WERI-Rb-1 (cell line): ENCODE measurements around the gene TMEM132D.

ENCODE experiments used
- DNase-seq: peaks from one replicate; pipeline ENCODE4 v3.0.0-alpha.2; 2020
- H3K27ac ChIP-seq: fragments of 250-450 bp; sonication (Bioruptor Pico); 2 replicates; pipeline ENCODE4 v1.5.1; 2020; ENCODE audit warnings: mild to moderate bottlenecking, moderate library complexity
- H3K27me3 ChIP-seq: fragments of 250-450 bp; sonication (Bioruptor Pico); 2 replicates; pipeline ENCODE4 v1.5.1; 2021; ENCODE audit warnings: mild to moderate bottlenecking, low read depth, moderate library complexity; ENCODE audit not compliant: insufficient read depth, severe bottlenecking
- H3K36me3 ChIP-seq: fragments of 250-450 bp; sonication (Bioruptor Pico); 2 replicates; pipeline ENCODE4 v1.5.1; 2020; ENCODE audit warnings: mild to moderate bottlenecking, moderate library complexity
- H3K4me3 ChIP-seq: 2 replicates; pipeline ENCODE4 v1.5.1; 2011; ENCODE audit warnings: low read depth, mild to moderate bottlenecking, control low read depth, low read length
- H3K9me3 ChIP-seq: fragments of 250-450 bp; sonication (Bioruptor Pico); 2 replicates; pipeline ENCODE4 v1.5.1; 2021; ENCODE audit warnings: mild to moderate bottlenecking, moderate library complexity; ENCODE audit not compliant: severe bottlenecking
- TF ChIP-seq, protein P1 (sequence below): IDR thresholded peaks from 2 replicates; pipeline ENCODE4 v1.5.1; 2011; ENCODE audit warnings: low read depth, mild to moderate bottlenecking, control low read depth, inconsistent platforms, low read length

The TMEM132D gene

DNA sequence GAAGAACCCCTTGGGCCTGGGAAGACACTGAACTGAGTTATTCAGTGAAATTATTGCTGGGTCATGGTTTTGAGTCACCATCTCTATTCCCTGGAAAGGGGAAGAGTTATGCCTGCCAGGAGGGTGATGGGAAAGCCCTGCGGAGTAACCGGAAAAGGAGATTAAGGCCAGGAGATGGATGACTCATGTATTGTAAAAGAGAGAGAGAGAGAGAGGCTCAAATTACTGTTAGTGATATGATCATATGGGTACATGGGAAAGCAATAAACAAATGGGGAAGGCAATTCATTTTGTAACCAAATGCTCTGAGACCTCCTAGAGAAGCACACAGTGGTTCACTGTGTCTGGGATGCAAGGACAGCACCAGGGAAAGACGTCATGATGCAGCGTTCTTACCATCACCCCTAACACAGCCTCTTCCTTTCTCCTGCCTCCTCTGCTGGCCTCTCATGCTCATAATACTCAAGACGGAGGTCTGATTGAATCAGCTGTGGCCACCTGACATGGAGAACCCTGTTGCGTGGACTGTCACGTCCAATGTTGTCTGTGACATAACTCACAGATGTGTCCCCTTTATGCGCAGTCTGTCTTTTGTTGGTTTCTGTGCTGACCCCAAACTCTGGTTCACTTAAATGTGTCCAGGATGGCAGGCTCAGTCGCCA, 243.7 kb downstream of the TMEM132D start:
- no peak overlapping the region for H3K27ac ChIP-seq
- H3K9me3 ChIP-seq = no peaks in the 10 kb centered on the region
- no peak overlapping the region for H3K4me3 ChIP-seq
- DNase-seq = no peak
- TF ChIP-seq, protein P1, sequence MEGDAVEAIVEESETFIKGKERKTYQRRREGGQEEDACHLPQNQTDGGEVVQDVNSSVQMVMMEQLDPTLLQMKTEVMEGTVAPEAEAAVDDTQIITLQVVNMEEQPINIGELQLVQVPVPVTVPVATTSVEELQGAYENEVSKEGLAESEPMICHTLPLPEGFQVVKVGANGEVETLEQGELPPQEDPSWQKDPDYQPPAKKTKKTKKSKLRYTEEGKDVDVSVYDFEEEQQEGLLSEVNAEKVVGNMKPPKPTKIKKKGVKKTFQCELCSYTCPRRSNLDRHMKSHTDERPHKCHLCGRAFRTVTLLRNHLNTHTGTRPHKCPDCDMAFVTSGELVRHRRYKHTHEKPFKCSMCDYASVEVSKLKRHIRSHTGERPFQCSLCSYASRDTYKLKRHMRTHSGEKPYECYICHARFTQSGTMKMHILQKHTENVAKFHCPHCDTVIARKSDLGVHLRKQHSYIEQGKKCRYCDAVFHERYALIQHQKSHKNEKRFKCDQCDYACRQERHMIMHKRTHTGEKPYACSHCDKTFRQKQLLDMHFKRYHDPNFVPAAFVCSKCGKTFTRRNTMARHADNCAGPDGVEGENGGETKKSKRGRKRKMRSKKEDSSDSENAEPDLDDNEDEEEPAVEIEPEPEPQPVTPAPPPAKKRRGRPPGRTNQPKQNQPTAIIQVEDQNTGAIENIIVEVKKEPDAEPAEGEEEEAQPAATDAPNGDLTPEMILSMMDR = no peak
- no peaks in the 10 kb centered on the region for H3K36me3 ChIP-seq
- no peaks in the 10 kb centered on the region for H3K27me3 ChIP-seq

DNA sequence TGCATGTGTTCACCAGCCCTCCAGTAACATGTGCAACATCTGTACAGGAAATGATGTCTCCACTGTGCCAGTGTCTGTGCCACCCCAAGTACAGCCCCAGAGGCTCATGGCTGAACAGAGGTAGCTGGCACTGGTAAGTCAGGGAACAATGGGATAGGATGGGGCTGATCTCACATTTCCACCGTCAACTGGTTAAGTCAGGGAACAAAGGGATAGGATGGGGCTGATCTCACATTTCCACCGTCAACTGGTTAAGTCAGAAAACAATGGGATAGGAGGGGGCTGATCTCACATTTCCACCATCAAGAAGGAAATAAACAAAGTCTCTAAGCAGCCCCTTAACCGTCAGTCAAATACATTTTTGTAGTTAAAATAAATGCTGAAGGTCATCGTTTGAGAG, 246.6 kb downstream of the TMEM132D start:
- Histone ChIP-seq H3K27me3 (no peaks in the 10 kb centered on the region), H3K4me3 (no peak overlapping the region), H3K36me3 (no peaks in the 10 kb centered on the region), H3K9me3 (peaks cover 6% of the 10 kb centered on the region), H3K27ac (no peak overlapping the region)
- no peak for DNase-seq
- TF ChIP-seq, protein P1 = no peak

DNA sequence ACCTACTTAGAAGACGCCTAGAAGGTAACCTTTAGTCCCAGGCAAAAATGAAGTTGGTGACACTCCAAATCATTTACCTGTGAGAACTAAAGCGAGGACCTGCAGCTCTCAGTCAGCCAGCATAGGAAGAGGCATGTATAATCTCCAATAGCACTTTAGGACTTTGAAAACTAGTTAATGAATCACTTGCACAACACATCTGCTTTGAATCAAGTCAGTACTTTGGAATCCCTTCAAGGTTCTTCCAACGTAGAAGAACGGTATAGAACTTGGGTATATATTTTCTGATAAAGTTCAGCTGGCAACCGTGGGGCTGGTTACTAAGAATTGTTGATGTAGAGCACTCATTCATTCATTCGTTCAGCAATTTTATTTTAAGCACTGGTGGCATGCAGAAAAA, 251.9 kb downstream of the TMEM132D start:
- DNase-seq = no peak
- Histone ChIP-seq H3K9me3 (peaks cover 7% of the 10 kb centered on the region), H3K27me3 (no peaks in the 10 kb centered on the region), H3K36me3 (no peaks in the 10 kb centered on the region), H3K27ac (no peak overlapping the region), H3K4me3 (no peak overlapping the region)
- TF ChIP-seq, protein P1 = no peak

DNA sequence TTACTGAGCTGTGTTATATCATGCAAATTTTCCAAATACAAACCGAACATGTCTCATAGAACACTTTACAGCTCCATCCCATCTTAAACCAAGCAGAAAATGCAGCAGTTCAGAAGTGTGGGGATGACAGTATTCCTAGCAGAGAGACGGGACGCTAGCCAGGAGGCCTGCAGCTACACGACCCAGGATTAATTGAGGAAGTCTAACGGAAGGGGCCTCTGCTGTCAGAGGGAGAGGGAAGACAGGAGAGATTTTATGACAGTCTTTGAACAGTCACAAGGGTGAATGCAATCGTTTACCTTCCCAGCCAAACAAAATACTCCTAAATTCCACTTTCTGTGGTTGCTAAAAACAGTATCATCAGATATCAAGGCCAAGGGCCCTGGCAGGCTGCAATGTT, 261.9 kb downstream of the TMEM132D start:
- no peaks in the 10 kb centered on the region for H3K9me3 ChIP-seq
- no peaks in the 10 kb centered on the region for H3K27me3 ChIP-seq
- no peak overlapping the region for H3K4me3 ChIP-seq
- TF ChIP-seq, protein P1 = no peak
- DNase-seq = no peak
- no peaks in the 10 kb centered on the region for H3K36me3 ChIP-seq
- H3K27ac ChIP-seq = no peak overlapping the region

DNA sequence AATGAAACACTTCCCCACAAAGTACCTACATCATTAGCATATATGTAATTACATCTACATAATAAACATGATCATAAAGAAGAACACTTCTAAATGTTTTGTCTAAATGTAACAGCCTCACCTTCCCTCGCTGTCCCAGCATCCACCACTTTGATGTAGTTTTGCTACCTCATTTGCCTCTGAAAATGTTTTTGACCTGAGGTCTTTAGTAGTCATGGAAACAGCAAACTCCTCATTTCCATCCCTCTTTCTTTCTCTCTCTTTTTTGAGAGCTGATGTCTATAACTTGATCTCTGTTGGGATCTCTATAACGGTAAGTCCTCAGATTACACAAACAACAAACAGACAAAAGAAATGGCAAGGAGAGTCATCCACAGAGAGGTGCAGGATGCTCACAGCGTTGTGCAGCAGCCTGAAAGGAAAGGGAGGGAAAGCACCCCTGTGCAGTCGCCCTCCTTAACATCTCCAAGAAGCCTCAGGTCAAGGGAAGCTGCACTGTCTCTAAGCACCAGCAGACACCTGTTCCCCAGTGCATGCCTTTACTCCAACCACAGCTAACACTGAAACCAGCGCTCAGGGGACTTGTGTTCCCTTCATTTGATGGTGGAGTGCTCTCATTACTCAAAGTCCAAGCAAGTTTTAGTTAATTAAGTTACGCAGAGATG, 268.7 kb downstream of the TMEM132D start:
- Histone ChIP-seq H3K9me3 (no peaks in the 10 kb centered on the region), H3K36me3 (no peaks in the 10 kb centered on the region), H3K27ac (no peak overlapping the region), H3K27me3 (no peaks in the 10 kb centered on the region), H3K4me3 (no peak overlapping the region)
- DNase-seq = no peak
- TF ChIP-seq, protein P1 = no peak
